GDM1 (cell line): Measurements from ENCODE around the gene SNAPC4.
A peak's percentile ranks its signal among the peaks of the same experiment; 100 is the strongest.

ENCODE experiments used
- DNase-seq: peaks from one replicate; lab custom pipeline; 2025; lab: John Stamatoyannopoulos, UW

SNAPC4 gene

DNA sequence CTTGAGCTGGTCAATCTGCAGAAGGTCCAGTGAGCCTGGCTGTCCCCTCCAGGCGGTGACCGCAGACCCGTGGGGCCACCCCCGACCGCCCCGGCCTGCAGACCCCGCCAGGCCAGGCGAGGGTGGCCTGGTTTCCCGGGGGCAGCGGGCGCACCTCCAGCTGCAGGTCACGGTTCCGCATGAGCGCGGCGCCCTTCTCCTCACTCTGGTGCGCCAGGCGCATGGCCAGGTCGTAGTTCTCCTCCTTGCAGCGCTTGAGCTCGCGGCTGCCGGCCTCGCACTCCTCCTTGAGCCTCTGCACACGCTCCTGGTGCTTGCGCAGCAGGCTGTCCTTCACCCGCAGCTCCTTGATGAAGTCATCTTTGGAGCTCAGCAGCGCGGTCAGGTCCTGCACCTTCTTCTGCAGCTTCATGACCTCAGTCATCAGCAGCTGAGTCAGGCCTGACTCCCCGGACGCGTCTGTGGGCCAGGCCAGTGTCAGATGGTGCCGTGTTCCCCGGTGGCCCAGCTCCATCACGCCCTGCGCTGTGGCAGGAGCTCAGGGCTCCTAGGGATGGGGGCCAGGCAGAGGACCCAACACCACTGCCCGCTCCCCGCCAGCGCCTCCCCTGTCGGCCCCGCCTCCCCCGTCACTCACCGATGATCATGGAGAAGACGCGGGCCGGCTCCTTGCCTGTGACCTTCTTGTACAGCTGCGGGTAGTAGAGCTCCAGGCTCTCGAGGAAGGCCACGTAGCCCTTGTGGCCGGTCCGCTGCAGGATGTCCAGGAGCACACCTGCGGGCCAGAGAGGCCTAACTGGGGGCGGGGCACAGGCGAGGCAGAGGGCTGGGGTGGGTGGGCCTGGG, 29.1 kb downstream of the SNAPC4 start:
- no peak for DNase-seq

DNA sequence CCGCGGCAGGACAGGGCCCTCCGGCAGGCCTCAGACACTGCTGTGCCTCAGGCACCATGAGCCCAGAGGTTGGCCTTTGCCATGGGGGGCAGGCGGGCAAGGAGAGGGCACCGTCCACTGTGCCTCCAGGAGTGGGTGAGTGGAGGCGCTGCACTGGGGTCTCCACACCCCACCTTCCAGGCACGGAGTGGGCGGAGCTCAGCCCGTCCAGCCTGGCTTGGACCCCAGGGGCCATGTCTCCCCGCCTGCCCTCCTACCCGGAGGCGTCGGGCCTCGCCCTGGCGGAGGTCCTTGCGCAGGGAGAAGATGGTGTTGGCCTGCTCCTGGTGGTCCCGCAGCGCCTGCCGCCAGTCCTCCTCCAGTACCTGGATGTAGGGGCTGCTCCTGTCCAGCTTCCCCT, 29.9 kb downstream of the SNAPC4 start:
- DNase-seq: no peak

DNA sequence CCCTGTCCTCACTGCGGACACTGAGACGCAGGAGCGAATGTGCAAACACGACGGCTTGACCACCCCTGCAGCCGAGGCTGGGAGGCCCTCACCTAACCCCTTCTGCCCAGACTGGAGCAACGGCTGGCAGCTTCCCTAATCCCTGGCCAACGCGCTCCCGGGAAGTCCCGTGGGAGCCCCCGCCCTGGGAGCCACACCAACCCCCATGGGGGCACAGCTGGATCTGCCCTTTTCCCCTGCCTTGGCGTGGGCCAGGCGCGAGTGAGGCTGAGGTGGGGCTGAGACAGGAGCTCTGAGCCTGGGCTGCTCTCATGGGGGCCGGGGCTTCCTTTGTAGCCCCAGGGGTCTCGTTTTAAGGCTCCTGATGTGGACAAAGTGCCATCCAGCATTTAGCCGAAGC, 31.8 kb downstream of the SNAPC4 start:
- no peak for DNase-seq

DNA sequence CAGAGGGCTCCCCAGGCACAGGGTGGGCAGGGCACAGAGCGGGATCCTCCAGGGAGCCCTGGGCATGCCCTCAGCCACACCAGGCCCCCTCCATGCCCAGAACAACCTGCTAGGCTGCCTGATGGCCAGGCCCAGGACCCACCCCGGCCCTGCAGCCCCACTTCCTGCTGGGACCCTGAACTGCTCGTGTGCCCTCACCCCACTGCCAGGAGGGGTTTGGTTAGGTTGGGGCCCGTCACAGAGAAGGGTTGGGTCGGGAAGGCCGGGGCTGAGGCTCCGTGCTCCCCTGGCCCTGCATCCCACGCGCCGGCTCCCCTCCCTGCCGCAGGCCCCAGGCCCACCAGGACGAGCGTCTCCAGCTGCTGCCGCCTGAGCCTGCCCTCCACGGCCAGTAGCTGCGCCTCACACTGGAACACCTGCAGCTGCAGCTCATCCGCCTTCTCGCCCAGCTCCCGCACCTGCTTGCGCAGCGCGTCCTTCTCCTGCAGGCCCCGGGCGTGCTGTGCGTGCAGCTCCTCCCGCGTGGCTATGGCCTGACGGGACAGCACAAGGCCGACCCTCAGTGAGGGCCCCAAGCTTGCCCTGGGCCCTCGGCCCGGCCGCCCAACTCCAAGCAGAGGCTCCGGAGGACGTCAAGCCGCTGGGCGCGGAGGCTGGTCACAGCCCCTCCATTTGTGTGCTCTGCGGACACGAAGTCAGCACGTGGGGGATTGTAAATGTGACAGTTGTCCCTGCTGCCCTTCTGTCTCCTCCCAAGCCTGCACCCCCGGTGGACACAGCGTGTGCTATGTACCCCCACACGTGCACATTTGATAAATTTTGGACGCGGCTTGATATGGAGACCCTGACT, 32.4 kb downstream of the SNAPC4 start:
- no peak for DNase-seq

DNA sequence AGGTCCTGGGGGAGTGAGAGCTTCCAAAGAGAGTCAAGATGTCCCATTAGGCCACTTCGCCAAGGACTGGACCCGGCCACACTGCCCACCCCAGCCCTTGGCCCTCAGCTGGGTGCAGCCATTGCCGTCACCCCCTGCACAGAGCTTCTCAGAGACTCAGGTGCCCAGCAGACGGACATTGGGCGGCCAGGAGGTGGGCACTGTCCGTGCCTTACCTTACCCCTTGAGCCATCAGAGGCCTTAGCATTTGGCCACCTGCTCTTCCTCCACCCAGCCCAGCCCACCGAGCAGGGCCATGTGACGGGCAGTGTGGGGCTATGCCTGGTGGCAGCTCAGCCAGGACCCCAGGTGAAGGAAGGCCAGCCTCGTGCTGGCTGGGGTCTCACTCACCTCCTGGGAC, 33.1 kb downstream of the SNAPC4 start:
- no peak for DNase-seq

DNA sequence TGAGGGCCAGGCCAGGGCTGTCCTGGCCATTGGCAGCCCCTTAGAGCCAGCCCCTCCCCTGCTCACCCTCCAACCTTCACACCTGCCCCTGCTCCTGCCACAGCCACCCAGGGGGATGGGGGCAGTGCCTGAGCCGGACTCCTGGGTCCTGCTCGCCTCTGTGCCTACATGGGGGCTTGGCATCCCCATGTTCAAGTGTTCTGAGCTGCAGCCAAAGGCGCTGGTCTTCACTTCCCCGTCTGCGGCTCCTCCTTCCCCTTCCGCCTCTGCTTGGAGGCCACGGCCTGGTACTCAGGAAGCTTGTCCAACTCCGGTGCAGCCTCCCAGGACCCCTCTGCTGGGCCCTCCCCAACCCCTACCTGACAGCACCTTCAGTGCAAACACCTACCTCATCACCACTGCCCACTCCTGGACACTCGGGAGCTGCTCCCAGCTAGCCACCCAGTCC, 34.2 kb downstream of the SNAPC4 start:
- DNase-seq: peak; percentile 50

DNA sequence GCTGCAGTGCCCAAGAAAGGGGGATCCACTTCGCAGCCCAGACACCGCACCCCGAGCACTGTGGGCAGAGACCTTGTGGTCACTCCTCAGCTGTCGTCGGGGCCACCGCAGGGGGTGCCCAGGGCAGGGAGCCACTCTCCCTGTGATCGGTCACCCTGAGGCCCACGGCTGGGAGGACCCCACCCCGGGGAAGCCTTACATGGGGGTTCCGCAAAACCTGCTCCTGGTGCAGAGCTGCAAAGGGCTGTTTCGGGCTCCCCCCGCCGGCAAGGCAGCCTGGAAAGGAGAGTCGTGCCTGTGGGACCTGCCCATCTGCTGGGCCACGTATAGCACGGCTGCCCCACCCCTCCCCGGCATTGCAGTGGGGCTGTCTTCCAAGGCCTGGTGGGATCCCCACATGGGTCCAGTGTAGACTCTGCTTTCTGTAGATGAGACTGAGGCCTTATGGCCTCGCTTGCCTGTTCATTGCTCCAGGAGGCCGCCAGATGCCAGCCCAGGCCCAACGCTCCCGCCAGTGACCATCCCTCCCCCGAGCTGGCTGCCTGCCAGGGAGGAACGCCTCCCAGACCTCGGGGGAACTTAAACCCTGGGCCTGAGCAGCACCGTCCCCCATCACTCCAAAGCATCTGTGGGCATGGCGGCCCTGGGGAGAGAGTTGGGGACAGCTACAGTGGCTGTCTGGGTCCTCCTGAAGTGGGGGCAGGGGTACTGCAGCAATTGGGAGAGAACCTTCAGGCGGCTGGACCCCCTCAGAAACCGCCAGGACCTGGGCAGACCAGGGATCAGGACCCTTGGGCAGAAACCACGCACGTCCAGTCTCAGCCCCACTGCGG, 34.8 kb downstream of the SNAPC4 start:
- DNase-seq: no peak

DNA sequence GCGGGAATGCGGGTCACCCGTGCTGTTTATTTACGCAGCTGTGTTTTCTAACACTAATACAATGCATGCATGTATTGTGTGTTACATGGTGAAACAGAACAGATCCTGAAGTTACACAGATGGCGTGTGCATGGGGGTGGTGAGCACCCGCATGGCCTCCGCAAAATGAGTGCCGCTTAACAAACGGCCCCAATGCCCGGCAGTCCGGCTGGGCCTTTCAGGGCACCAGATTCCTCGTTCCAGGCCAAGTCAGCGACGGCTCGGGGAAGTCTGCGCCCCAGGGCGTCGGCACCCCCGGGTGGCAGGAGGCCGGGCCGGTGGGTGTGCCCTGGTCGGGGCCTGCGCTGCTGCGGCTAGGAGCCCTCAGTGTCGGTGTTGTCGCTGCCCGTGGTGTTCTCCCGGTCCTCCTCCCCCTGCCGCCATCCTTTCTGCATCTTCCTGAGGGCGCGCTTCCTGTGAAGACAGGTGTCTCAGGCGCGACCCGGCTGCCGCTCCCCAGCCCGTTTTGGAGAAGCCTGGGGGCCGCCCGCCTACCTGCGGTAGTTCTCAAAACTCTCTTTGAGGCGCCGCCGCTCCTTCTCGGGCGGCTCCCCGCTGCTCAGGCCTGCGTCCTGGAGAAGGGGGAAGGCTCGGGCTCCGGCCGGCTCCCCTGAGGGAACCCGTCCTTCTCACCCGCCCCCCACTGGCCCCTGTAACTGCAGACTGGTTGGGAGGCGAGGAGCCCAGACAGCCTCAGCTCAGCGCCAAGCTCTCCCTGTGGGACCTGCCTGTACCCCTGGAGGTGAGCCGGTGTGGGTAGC, 35.8 kb downstream of the SNAPC4 start:
- DNase-seq: no peak

DNA sequence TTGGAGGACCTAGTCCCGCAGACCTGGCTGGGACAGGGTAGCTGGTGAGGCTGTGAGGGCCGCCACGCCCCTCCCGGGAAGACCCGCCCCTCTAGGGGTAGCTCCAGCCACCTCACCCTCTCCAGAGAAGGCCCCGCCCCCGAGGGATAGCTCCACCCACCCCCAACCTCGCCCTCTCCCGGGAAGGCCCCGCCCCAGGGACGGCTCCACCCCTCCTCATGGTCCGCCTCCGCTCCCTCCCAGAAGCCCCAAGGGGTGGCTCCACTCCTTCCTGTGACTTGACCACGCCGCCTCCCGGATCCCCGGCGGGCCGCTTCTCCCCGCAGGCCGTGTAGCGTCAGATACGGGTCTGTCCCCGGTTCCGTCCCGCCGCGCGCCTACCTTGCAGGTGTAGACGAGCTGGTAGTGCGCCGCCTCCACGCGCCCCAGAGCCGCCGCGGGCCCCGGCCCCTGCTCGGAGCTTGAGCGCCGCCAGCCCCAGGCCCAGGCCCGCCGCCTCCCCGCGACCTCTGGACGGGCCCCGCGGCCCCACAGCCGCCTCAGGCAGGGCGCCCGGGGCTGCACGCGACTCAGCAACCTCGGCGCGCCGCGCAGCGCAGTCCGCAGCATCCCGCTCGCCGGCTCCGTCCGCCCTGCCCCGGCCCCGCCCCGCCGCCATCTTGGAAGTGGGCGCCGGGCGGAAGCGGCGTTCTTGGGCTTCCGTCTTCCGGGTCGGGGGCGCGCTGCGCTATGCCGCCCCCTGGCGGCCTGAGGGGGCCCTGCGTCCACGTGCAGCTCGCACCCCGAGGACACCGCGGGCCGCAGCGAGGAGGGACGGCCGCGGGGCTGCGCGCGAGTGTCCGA, 36.6 kb downstream of the SNAPC4 start, which contains the start of gene DNLZ:
DNLZ (minus strand) TSS at position 639 of the 843 bp plus-strand sequence; CDS start at position 609, 30 bp downstream.
- peak; percentile 89 for DNase-seq

DNA sequence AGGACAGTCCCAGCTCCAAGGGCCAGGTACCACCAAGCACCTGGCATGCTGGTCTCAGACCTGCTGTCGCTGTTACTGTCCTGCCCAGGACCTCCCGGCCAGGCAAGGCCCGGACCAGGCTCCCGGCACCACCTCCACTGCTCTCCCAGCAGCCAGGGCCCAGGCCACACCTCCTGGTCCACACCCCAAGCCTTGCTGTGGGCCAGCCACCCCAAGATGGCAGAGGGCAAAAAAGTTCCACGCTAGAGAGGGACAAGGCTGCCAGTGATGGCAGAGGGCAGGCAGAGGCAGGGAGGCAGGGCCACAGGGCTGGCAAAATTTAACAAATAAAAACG, 37.6 kb downstream of the SNAPC4 start:
- no peak for DNase-seq

DNA sequence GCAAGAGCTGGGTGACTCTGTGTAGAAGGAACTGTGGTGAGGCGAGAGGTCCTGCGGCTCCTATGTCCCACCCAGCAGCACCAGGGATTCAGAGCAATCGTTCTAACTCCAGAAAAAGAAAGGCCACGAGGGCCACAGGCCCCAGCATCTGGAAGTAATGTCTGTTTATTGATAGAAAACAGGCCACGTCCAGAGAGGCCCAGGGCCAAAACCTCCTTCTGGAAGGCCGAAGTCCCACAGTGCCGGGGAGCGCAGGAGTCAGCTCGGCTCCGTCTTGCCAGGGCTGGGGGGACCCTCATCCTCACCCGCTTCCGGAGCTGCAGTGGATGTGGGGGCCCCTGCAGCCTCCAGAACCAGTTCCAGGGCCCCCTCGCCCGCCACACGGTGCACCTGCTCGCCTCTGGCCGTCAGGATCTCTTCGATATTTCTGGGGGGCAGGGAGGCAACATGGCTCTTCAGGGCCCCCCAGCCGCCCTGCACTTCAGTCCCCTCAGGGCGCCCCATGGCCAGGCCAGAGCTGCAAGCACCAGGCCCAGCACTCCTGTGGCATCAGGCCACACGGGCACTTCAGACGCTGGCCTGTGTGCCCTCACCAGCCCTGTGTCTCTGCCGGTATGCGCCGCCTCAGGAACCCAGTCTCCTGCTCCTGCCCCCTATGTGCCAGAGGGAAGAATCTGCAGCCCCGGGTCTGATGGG, 38.1 kb downstream of the SNAPC4 start:
- DNase-seq: no peak

DNA sequence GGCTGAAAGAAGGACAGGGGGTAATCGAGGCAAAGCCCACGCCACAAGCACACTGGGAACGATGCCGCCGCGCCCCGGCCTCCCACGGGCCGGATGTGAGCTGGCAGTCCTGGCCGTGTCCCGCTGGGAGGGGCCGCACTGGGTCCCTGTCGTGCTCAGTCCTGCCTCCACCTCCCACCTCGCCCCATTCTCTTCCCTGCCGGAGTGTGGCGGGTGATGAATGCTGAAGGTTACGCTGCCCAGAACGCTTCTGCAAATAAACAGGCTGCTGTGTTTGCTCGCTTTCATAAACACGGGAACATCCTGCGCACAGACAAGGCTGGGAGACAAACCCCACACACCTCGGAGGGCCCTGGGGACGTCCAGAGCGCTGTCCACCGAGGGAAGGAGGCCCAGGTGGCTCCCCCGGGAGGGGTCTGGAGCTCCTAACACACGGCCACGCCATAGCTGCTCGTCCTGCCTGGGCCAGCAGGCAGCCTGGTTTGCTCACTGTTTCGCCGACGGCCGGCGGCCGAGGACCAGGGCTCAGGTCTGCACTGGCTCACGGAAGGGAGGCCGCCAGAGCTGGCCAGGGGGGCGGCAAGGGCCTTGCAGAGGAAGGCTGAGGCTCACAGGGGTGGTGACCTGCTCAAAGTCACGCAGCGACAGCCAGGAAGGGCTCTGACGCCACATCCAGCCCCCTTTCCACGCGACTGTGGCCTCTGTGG, 38.8 kb downstream of the SNAPC4 start:
- DNase-seq: no peak

DNA sequence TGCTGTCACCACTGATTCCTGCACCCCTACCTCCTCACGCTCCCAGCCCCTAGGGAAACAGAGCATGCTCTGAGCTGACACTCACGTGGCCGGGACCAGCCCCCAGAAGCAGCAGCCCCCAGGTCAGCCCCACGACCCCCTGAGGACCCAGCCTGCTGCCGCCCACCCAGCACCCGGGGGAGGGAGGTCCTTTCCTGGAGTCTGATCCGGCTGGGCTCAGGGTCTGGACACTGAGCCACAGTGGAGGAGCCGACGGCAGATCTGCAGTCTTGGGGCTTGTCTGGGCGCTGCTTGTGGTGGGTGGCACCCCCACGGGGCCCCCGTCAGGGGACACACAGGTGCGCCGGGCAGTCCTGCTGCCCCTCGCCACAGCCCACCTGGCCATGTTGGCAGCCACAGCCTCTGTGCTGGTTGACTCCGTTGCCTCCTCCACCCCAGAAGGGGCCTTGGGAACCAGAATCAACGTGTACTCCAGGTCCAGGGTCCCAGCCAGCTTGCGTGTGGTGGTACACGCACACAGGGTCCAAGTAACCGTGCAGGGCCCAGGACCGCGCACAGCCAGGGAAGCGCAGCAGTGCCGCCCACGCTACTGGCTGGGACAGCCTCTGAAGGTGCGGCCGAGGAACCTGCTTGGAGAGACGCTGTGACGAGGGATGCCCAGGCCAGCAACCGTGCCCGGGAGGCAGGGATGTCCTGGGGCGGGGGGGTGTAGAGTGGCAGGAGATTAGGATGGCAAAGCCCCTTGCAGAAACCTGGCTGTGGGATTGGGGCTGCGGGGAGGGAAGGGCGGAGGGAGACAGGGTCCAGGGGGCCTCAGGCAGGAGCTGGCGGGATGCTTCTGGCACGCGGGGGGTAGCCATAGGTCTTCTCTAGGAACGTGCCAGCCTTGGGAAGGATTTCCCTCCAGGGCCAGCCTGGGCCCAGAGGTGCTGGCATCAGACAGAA, 39.9 kb downstream of the SNAPC4 start:
- DNase-seq: no peak

DNA sequence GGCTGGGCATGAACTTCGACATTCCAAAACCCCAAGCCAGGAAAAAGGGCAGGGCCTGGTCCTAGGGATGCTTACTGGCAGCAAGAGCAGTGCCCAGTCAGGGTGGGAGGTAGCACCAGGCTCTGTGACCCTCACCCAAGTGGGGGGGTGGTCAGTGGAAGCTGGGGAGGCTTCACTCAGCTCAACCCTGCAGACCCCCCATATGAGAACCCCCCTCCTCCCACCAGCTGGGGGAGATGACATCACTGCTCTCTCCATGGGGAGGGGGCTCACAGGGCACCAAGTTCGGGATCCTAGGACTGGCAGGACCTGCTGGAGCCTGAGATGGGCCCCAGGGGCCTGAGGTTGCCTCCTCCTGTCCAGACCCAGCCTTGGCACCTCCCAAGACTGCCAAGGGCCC, 41.1 kb downstream of the SNAPC4 start:
- DNase-seq: no peak

DNA sequence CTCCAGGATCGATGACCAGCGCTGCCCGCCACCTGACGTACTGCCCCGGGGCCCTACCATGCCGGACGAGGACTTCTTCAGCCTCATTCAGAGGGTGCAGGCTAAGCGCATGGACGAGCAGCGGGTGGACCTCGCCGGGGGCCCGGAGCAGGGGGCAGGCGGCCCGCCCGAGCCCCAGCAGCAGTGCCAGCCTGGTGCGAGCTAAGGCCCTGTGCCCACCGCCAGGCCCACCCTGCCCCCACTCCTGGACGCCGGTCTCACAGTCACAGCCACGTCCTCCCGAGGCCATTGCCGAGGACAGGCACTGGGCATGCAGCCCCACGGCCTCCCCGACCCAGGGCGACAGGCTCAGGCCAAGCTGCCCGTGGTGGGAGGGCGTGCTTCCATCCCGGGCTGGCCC, 42.0 kb downstream of the SNAPC4 start:
- DNase-seq: no peak

DNA sequence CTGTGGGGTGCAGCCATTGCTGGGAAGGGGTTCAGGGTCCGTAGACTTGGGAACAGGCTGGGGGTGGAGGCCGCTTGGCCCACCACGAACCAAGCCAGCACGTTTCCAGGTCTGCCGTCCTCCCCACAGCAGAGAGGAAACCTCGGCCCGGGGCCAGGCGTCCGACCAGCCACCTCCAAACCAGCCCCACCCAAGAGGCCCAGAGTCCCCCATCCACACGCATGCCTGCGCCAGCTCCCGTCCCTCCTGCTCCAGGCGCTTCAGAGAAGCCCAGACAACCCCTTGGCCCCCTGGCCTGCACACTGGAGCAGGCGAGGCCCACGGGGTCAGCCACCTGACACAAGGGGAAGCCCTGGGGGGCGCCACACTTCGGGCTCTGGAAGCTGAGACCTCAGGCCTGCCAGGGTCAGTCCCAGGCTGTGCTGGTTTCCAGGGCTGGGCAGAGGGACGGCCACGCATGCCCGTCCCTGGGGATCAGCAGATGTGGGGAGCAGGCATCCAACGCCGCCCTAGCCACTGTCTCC, 42.7 kb downstream of the SNAPC4 start:
- no peak for DNase-seq

DNA sequence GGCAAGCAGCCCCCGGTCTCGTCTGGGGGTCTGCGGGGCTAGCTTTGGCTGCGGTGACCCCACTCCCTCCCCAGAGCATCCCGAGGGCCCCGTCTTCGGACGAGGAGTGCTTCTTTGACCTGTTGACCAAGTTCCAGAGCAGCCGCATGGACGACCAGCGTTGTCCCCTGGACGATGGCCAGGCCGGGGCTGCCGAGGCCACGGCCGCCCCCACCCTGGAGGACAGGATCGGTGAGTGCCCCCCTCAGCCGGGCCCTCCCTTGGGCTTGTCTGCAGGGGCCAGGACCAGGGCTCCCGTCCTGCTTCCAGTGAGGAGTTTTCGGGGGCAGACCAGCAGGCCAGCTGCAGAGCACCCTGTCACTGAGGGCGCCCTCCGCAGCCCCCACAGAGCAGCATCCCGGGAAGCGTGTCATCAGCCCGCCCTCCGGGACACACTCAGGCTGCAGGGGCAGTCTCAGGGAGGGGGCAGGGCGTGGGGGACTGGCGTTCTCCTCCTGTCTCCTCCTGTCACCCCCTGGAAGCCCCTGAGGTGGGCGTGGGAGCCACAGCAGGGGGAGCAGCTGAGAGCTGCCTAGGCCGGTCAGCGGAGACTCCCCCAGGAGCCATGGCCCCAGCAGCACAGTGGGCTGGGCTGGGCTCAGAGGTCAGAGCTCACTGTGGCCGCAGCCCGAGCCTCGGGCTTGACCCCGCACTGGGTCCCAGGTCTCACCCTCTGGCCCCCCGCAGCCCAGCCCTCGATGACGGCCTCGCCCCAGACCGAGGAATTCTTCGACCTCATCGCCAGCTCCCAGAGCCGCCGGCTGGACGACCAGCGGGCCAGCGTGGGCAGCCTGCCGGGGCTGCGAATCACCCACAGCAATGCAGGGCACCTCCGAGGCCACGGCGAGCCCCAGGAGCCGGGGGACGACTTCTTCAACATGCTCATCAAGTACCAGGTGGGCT, 44.1 kb downstream of the SNAPC4 start:
- DNase-seq: no peak
